Tibial artery (tissue), 4 donors: Measurements from ENCODE around the gene UPP1.

Experiments
- DNase-seq, 2 donors: peaks; one replicate each; pipeline ENCODE4 v3.0.0-alpha.2; 2019
- H3K27ac ChIP-seq, 2 donors: fragments of 200-600 bp; sonication (generic) in 1 of 2; 1 replicate in 1 of 2; 2 replicates in 1 of 2; pipeline ENCODE4 v1.5.1; 2018 to 2019; ENCODE audit warnings: mild to moderate bottlenecking in 1 of 2
- H3K27me3 ChIP-seq, 2 donors: fragments of 200-600 bp; sonication (generic) in 1 of 2; one replicate each; pipeline versions ENCODE4 v1.5.1 to v1.6.0; 2016 to 2019
- H3K36me3 ChIP-seq, 3 donors: fragments of 200-600 bp; sonication (generic) in 2 of 3; one replicate each; pipeline ENCODE4 v1.5.1; 2016 to 2019; ENCODE audit warnings: mild to moderate bottlenecking in 2 of 3
- H3K4me1 ChIP-seq, 4 donors: fragments of 200-600 bp; sonication (generic) in 2 of 4; 1 replicate in 3 of 4; 2 replicates in 1 of 4; pipeline ENCODE4 v1.5.1; 2016 to 2019
- H3K4me3 ChIP-seq, 2 donors: fragments of 200-600 bp; sonication (generic) in 1 of 2; 1 replicate in 1 of 2; 2 replicates in 1 of 2; pipeline ENCODE4 v1.5.1; 2018 to 2019; ENCODE audit warnings: mild to moderate bottlenecking in 2 of 2
- H3K9me3 ChIP-seq, 3 donors: fragments of 200-600 bp; sonication (generic) in 1 of 3; one replicate each; pipeline ENCODE4 v1.5.1; 2016 to 2019
- intact Hi-C: fragments of 100-400 bp; cut with DNase I; formaldehyde crosslinking; loops from one replicate; pipeline ENCODE4 v1.15.0; 2023; ENCODE audit warnings: low total_unique reads
- TF ChIP-seq, protein P1 (sequence below), 2 experiments: fragments of 200-600 bp in 1 of 2; fragments of 450-650 bp in 1 of 2; IDR thresholded peaks; one replicate each; pipeline ENCODE4 v1.5.1; 2017 to 2019; ENCODE audit warnings: antibody characterized with exemption in 2 of 2, mild to moderate bottlenecking in 1 of 2, moderate library complexity in 1 of 2

The UPP1 gene

DNA sequence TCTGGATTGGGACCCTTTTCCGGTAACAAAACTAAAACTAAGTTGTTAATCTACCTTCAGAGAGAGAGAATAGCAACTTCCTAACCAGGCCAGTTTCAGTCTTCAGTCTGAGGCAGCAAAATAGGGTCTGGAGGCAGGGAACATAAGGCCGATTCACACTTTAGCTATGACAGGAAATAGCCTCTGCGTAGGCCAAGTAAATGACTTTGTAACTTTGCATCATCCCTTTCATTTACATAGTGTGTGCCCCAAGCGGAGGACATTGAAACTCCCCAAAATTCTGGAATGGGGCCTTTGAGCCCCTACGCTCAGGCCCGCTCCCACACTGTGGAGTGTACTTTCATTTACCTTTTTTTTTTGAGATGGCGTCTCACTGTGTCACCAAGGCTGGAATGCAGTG, 1.7 kb upstream of the UPP1 start:
- peaks cover 0 to 64% (median 49%) of the 10 kb centered on the region in 4 donors for H3K4me1 ChIP-seq
- H3K27ac ChIP-seq: peak overlapping the region; percentile 88 to 91
- H3K9me3 ChIP-seq: no peaks in the 10 kb centered on the region
- intact Hi-C loops: no loop called here
- no peaks in the 10 kb centered on the region for H3K27me3 ChIP-seq
- H3K36me3 ChIP-seq: peaks cover 0 to 11% (median 7%) of the 10 kb centered on the region in 3 donors
- no peak for DNase-seq
- TF ChIP-seq, protein P1, sequence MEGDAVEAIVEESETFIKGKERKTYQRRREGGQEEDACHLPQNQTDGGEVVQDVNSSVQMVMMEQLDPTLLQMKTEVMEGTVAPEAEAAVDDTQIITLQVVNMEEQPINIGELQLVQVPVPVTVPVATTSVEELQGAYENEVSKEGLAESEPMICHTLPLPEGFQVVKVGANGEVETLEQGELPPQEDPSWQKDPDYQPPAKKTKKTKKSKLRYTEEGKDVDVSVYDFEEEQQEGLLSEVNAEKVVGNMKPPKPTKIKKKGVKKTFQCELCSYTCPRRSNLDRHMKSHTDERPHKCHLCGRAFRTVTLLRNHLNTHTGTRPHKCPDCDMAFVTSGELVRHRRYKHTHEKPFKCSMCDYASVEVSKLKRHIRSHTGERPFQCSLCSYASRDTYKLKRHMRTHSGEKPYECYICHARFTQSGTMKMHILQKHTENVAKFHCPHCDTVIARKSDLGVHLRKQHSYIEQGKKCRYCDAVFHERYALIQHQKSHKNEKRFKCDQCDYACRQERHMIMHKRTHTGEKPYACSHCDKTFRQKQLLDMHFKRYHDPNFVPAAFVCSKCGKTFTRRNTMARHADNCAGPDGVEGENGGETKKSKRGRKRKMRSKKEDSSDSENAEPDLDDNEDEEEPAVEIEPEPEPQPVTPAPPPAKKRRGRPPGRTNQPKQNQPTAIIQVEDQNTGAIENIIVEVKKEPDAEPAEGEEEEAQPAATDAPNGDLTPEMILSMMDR (IDR thresholded peaks at IDR 0.05): no peak
- no peak overlapping the region for H3K4me3 ChIP-seq

DNA sequence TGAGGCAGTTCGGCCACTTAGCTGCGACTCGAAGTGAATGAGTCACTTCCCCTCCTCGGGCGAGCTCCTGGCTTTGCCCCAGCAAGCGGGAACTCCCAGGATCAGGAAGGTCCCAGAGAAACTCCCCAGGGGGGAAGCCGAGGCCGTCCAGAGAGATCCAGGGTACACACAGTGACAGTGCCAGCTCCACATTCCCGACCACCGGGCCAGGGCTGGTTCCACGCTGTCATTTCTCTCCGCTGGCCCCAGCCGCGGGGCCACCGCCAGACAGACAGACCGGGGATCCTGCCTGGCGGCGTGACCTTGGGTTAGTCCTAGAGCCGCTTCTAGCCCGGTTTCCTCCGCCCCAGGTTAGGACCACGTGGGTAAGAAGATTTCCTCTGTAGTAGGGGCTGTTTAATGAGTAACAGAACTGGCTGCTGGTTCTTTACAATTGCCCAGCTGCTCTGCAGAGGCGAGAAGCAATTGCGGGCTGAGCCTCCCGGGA, 463 bp upstream of the UPP1 start:
- peak overlapping the region; percentile 88 to 91 for H3K27ac ChIP-seq
- TF ChIP-seq, protein P1 (IDR thresholded peaks at IDR 0.05): no peak
- intact Hi-C loops: no loop called here
- H3K36me3 ChIP-seq: peaks cover 0 to 19% (median 15%) of the 10 kb centered on the region in 3 donors
- peaks cover 0 to 58% (median 44%) of the 10 kb centered on the region in 4 donors for H3K4me1 ChIP-seq
- peak; percentile 90 to 96 for DNase-seq
- no peaks in the 10 kb centered on the region for H3K9me3 ChIP-seq
- no peaks in the 10 kb centered on the region for H3K27me3 ChIP-seq
- peak overlapping the region; percentile 78 to 82 for H3K4me3 ChIP-seq

DNA sequence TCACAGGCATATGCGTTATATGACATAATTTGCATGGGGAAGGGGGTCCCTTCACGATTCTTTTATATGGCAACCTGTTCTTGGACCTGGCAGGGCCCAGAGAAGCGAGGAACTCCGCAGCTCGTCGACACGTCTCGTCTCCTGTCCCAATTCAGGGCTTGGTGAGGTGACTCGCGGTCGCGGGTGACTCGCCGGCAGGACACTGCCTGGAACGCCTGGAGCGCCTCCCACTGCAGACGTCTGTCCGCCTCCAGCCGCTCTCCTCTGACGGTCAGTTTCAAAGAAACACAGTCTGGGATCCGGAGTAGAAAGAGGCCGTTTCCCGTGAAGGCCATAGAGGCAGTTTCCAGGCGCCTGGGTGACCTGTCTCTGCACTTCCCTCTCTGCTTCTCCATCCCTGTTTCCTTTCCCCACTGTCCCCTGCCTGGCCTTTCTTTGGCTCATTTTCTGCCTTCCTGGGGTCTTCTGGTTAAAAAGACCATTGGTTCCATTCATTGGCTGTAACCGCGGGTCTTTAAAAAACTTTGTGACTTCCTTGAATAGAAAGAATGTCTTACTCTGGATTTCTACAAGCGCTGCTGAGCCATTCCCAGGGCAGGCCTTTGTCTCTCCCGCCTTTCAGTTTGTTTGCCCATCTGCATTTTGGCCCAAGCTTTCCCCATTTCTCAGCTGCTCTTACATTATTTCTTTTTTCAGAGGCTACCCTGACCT, 1.2 kb downstream of the UPP1 start:
- Histone ChIP-seq H3K4me3 (peak overlapping the region; percentile 78 to 82), H3K9me3 (no peaks in the 10 kb centered on the region), H3K36me3 (peaks cover 0 to 24% (median 19%) of the 10 kb centered on the region in 3 donors), H3K27me3 (no peaks in the 10 kb centered on the region), H3K4me1 (peaks cover 2 to 50% (median 44%) of the 10 kb centered on the region in 4 donors), H3K27ac (peak overlapping the region; percentile 88 to 91)
- no peak for DNase-seq
- intact Hi-C loops: no loop called here
- TF ChIP-seq, protein P1 (IDR thresholded peaks at IDR 0.05): no peak

DNA sequence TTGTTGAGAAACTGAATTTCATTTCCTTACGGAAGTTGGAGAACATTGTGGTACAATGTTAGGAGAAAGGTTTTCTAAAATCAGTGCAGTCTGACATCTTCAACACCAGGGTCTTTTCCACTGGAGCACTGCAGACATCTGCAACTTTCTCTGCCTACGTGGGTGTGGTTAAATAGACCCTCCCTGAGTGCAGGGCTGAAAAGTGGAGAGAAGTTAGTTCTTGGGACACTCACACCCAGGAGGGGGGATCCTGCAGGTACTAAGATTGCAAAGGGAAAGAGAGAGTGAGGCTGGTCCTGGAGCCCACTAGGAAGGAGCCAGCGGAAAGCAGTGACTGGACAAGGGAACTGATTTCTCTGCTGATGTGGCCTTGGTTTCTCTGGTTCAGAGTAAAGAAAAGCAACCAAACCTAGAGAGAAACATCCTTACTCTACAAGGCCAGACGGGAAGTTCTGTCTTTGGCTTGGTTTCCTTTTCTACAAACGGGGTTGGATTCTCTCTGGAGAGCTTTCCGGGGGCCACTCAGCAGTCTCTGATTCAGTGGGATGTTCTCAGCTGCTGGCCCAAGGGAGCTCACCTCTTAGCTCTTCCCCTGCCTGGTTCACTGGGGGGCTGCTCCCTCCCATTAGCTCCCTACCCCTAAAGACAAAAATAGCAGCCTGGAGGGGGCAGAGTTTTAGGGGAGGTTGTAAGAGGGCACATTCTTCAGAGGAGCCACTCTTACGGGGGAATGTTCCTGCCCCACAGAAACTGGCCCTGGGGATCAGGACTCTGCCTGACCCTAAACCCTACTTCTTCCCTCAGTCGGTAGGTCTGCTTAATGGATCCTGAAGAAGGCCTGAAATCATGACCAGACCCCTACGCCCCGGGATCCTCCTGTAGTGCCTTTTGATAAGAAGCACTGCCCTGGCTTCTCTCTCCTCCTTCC, 2.7 kb downstream of the UPP1 start:
- no peak for DNase-seq
- Histone ChIP-seq H3K4me3 (no peak overlapping the region), H3K36me3 (peaks cover 0 to 33% (median 26%) of the 10 kb centered on the region in 3 donors), H3K4me1 (peaks cover 3 to 41% (median 38%) of the 10 kb centered on the region in 4 donors), H3K27ac (no peak overlapping the region), H3K9me3 (no peaks in the 10 kb centered on the region), H3K27me3 (no peaks in the 10 kb centered on the region)
- TF ChIP-seq, protein P1 (IDR thresholded peaks at IDR 0.05): no peak
- intact Hi-C loops: no loop called here

DNA sequence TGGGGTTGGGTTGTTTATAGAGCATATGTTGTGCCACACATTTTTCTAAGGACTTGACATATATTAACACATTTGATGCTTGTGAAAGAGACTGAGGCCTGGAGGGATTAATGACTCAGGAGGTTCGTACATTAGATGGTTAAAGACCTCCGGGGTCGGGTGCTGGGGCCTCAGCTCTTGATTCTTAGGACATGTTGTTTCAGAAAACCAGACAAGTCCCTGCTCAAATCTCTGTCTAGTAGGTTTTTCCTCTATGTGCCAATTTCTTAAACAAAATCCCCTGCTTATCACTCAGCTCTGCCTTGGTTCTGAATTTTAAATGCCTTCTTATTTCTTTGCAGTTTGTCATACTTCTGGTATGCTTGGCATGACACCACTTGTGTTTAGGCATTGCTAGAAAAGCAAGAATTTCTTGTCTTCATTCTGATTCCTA, 5.8 kb downstream of the UPP1 start:
- TF ChIP-seq, protein P1 (IDR thresholded peaks at IDR 0.05): no peak
- Histone ChIP-seq H3K9me3 (no peaks in the 10 kb centered on the region), H3K4me1 (peaks cover 3 to 23% (median 20%) of the 10 kb centered on the region in 4 donors), H3K27ac (peak overlapping the region; percentile 21 to 52), H3K4me3 (no peak overlapping the region), H3K36me3 (peaks cover 0 to 49% (median 41%) of the 10 kb centered on the region in 3 donors), H3K27me3 (no peaks in the 10 kb centered on the region)
- intact Hi-C loops: no loop called here
- DNase-seq: no peak
